Activated naive CD4-positive, alpha-beta T cell (primary cell): ENCODE data around the gene DLL1.

Experiments used
- DNase-seq, 4 experiments: peaks; one replicate each; lab custom pipeline; 2025; lab: John Stamatoyannopoulos, UW

Gene DLL1

GRCh38 chr6:170295510-170296422 lies 4.9 kb upstream of the DLL1 start:
- peak in 3 of 4 experiments; percentile 10 to 24 (median 21) for DNase-seq

GRCh38 chr6:170294813-170295509 lies 4.1 kb upstream of the DLL1 start:
- DNase-seq, result peak in 1 of 4 experiments; percentile 12

GRCh38 chr6:170294298-170294730 lies 3.4 kb upstream of the DLL1 start:
- DNase-seq, result no peak

GRCh38 chr6:170293341-170294231 lies 2.7 kb upstream of the DLL1 start:
- no peak for DNase-seq

GRCh38 chr6:170292407-170293158 lies 1.7 kb upstream of the DLL1 start:
- DNase-seq, result no peak

GRCh38 chr6:170292111-170292406 lies 1.2 kb upstream of the DLL1 start:
- DNase-seq, result no peak

- DNase-seq, result peak in 1 of 4 experiments; percentile 17
Measured at GRCh38 chr6:170291271-170292110, 613 bp upstream of the DLL1 start.

GRCh38 chr6:170289951-170290295 lies 955 bp downstream of the DLL1 start:
- DNase-seq, result no peak

GRCh38 chr6:170289180-170289931 lies 1.5 kb downstream of the DLL1 start:
- DNase-seq, result peak in 1 of 4 experiments; percentile 21

- DNase-seq, result no peak
Measured at GRCh38 chr6:170288852-170289179, 2.1 kb downstream of the DLL1 start.

GRCh38 chr6:170288091-170288631 lies 2.7 kb downstream of the DLL1 start:
- no peak for DNase-seq

- DNase-seq, result no peak
Measured at GRCh38 chr6:170287371-170287876, 3.5 kb downstream of the DLL1 start.

- DNase-seq, result no peak
Measured at GRCh38 chr6:170286934-170287265, 4.0 kb downstream of the DLL1 start.

GRCh38 chr6:170286246-170286933 lies 4.5 kb downstream of the DLL1 start:
- no peak for DNase-seq

- no peak for DNase-seq
Measured at GRCh38 chr6:170285482-170285881, 5.4 kb downstream of the DLL1 start.

GRCh38 chr6:170284866-170285469 lies 5.9 kb downstream of the DLL1 start:
- no peak for DNase-seq

- DNase-seq, result no peak
Measured at GRCh38 chr6:170284126-170284773, 6.6 kb downstream of the DLL1 start.
